Progenitor cell of endocrine pancreas (in vitro differentiated cells): ENCODE measurements around the gene CPLX3. TPM values are rescaled to one million over a fixed set of nuclear protein-coding genes. Genes with fewer than 3 reads are reported as not detected.

Source experiments
- DNase-seq: peaks from one replicate; pipeline ENCODE4 v3.0.0; 2021; ENCODE audit warnings: low spot score; ENCODE audit not compliant: unreplicated experiment
- H3K27ac Mint-ChIP-seq: 2 replicates; pipeline ENCODE4 v1.8.0; 2021; ENCODE audit warnings: mild to moderate bottlenecking, moderate library complexity, mixed read lengths
- H3K27me3 Mint-ChIP-seq: 2 replicates; pipeline ENCODE4 v1.8.0; 2021; ENCODE audit warnings: mixed read lengths
- H3K36me3 Mint-ChIP-seq: 2 replicates; pipeline ENCODE4 v1.8.0; 2022; ENCODE audit warnings: mixed read lengths; ENCODE audit not compliant: insufficient read depth
- H3K4me1 Mint-ChIP-seq: 2 replicates; pipeline ENCODE4 v1.8.0; 2021; ENCODE audit warnings: low read depth, mixed read lengths
- H3K4me3 Mint-ChIP-seq: 2 replicates; pipeline ENCODE4 v1.8.0; 2021; ENCODE audit warnings: low read depth, mild to moderate bottlenecking, moderate library complexity, mixed read lengths
- H3K9me3 Mint-ChIP-seq: 2 replicates; pipeline ENCODE4 v1.8.0; 2021; ENCODE audit warnings: low read depth, mixed read lengths
- long read RNA-seq: library from polyadenylated mRNA; unstranded; transcript quantifications from one replicate; pipeline ENCODE4 v2.0.0, GENCODE V29; 2020
- total RNA-seq: library from RNA; stranded (reverse); gene quantifications from 2 replicates; pipeline ENCODE4 v1.2.1, GENCODE V29; 2021
- TF ChIP-seq, protein P1 (sequence below): fragments of 200-600 bp; sonication (generic); IDR thresholded peaks from one replicate; pipeline ENCODE4 v1.5.0; 2021; ENCODE audit warnings: antibody characterized with exemption, mild to moderate bottlenecking; ENCODE audit not compliant: unreplicated experiment

Gene CPLX3
- not detected in 2 replicates for total RNA-seq
- long read RNA-seq = 0 reads

GRCh38 chr15:74826364-74826819 is at the start of gene CPLX3:
Gene CPLX3 (plus strand): TSS chr15:74826627. CDS start chr15:74826704, 77 bp downstream.
- TF ChIP-seq, protein P1, sequence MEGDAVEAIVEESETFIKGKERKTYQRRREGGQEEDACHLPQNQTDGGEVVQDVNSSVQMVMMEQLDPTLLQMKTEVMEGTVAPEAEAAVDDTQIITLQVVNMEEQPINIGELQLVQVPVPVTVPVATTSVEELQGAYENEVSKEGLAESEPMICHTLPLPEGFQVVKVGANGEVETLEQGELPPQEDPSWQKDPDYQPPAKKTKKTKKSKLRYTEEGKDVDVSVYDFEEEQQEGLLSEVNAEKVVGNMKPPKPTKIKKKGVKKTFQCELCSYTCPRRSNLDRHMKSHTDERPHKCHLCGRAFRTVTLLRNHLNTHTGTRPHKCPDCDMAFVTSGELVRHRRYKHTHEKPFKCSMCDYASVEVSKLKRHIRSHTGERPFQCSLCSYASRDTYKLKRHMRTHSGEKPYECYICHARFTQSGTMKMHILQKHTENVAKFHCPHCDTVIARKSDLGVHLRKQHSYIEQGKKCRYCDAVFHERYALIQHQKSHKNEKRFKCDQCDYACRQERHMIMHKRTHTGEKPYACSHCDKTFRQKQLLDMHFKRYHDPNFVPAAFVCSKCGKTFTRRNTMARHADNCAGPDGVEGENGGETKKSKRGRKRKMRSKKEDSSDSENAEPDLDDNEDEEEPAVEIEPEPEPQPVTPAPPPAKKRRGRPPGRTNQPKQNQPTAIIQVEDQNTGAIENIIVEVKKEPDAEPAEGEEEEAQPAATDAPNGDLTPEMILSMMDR = no peak
- Mint-ChIP-seq H3K4me3 (no peak within 1 kb of the TSS), H3K27ac (peak within 1 kb of the TSS; percentile 56), H3K36me3 (no peaks in the 10 kb centered on the region), H3K4me1 (no peaks in the 10 kb centered on the region), H3K9me3 (no peaks in the 10 kb centered on the region), H3K27me3 (peaks cover 69% of the 10 kb centered on the region)
- peak; percentile 56 for DNase-seq

GRCh38 chr15:74776821-74777768 is 49.3 kb upstream of the CPLX3 start:
- peaks cover 8% of the 10 kb centered on the region for H3K4me1 Mint-ChIP-seq
- H3K27ac Mint-ChIP-seq = no peak overlapping the region
- H3K36me3 Mint-ChIP-seq = no peaks in the 10 kb centered on the region
- H3K9me3 Mint-ChIP-seq = no peaks in the 10 kb centered on the region
- H3K4me3 Mint-ChIP-seq = no peak overlapping the region
- TF ChIP-seq, protein P1 = no peak
- H3K27me3 Mint-ChIP-seq = peaks cover 10% of the 10 kb centered on the region
- no peak for DNase-seq

DNA sequence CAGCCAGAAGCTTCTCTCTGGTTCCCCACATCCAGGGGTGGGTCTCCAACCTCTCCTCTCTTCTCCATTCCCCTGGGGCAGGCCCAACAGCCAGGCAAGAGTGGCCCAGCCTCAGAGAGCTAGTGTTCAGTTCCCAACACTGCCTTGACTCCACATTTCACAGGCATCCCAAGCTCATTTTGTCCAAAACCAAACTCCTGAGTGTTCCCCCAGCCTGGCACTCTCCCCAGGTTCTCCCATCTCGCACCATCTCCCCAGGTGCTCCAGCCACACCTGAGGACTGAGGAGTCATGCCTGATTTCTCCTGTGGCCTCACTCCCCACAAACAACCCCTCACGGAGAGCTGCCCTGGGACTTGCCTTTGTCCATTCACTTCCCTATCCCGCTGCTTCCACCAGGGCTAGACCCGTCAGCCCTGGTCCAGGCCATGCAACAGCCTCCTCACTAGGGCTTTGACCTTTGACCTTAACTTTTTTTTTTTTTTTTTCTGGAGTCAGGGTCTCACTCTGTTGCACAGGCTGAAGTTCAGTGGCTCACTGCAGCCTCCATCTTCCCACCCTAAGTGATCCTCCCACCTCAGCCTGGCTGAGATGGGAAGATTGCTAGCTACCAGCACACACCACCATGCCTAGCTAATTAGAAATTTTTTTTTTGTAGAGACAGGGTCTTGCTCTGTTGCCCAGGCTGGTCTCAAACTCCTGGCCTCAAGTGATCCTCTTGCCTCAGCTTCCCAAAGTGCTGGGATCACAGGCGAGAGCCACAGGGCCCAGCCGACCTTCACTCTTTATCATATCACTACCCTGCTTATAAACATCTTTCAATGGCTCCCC is 48.4 kb upstream of the CPLX3 start:
- Mint-ChIP-seq H3K4me3 (no peak overlapping the region), H3K27me3 (peaks cover 10% of the 10 kb centered on the region), H3K4me1 (peaks cover 11% of the 10 kb centered on the region), H3K36me3 (no peaks in the 10 kb centered on the region), H3K27ac (no peak overlapping the region), H3K9me3 (no peaks in the 10 kb centered on the region)
- no peak for DNase-seq
- TF ChIP-seq, protein P1 = no peak

DNA sequence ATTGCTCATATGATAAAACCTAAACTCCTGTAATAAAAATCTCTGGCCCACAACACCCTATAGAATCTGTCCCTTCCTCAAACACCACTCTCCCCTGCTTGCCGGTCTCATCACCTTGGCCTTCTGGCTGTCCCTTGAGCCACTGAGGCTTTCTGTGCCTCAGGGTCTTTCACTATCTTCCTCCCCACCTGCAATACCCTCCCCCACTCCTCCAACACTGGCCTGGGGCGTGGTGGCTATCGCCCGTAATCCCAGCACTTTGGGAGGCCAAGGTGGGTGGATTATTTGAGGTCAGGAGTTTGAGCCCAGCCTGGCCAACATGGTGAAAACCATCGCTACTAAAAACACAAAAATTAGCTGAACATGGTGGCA is 47.8 kb upstream of the CPLX3 start:
- Mint-ChIP-seq H3K4me3 (no peak overlapping the region), H3K9me3 (no peaks in the 10 kb centered on the region), H3K27ac (no peak overlapping the region), H3K4me1 (peaks cover 15% of the 10 kb centered on the region), H3K27me3 (peaks cover 10% of the 10 kb centered on the region), H3K36me3 (no peaks in the 10 kb centered on the region)
- DNase-seq = no peak
- TF ChIP-seq, protein P1 = no peak

GRCh38 chr15:74779162-74779648 is 47.2 kb upstream of the CPLX3 start:
- no peak for DNase-seq
- Mint-ChIP-seq H3K4me1 (peaks cover 18% of the 10 kb centered on the region), H3K27ac (no peak overlapping the region), H3K36me3 (no peaks in the 10 kb centered on the region), H3K27me3 (peaks cover 10% of the 10 kb centered on the region), H3K9me3 (no peaks in the 10 kb centered on the region), H3K4me3 (no peak overlapping the region)
- TF ChIP-seq, protein P1 = no peak
